Heart right ventricle (tissue), 16 donors: ENCODE measurements around the gene RAC3. TPM values are rescaled to one million over a fixed set of nuclear protein-coding genes. Genes with fewer than 3 reads are reported as not detected.

ENCODE experiments used
- ATAC-seq, 8 donors: fragments of 200-7000 bp; cut with Tn5 transposase; one replicate each; pipeline ENCODE4 v1.9.1; 2020; ENCODE audit warnings: mild to moderate bottlenecking in 8 of 8, moderate library complexity in 8 of 8, moderate number of reproducible peaks in 1 of 8
- DNase-seq, 2 donors: peaks; one replicate each; pipeline ENCODE4 v3.0.0-alpha.2; 2020
- H3K27ac ChIP-seq, 10 donors: fragments of 200-600 bp; sonication (generic) in 2 of 10; one replicate each; pipeline versions ENCODE4 v1.5.0 to v1.8.0; 2020 to 2022; ENCODE audit warnings: mild to moderate bottlenecking in 3 of 10
- H3K27me3 ChIP-seq, 7 donors: fragments of 200-600 bp; one replicate each; pipeline ENCODE4 v1.8.0; 2021 to 2022; ENCODE audit warnings: mild to moderate bottlenecking in 2 of 7
- H3K36me3 ChIP-seq, 9 donors: fragments of 200-600 bp; sonication (generic) in 1 of 9; one replicate each; pipeline versions ENCODE4 v1.5.0 to v1.8.0; 2020 to 2022; ENCODE audit warnings: mild to moderate bottlenecking in 2 of 9
- H3K4me1 ChIP-seq, 9 donors: fragments of 200-600 bp; sonication (generic) in 1 of 9; one replicate each; pipeline versions ENCODE4 v1.5.0 to v1.8.0; 2020 to 2022; ENCODE audit warnings: mild to moderate bottlenecking in 4 of 9
- H3K4me3 ChIP-seq, 10 donors: fragments of 200-600 bp; sonication (generic) in 2 of 10; one replicate each; pipeline versions ENCODE4 v1.5.0 to v1.8.0; 2020 to 2022; ENCODE audit warnings: mild to moderate bottlenecking in 7 of 10, moderate library complexity in 2 of 10
- H3K9me3 ChIP-seq, 11 donors: fragments of 200-600 bp in 10 of 11; sonication (generic) in 2 of 11; one replicate each; pipeline versions ENCODE4 v1.5.0 to v1.8.0; 2013 to 2022; ENCODE audit warnings: mild to moderate bottlenecking in 2 of 11, control low read depth in 1 of 11, moderate library complexity in 1 of 11
- WGBS, 2 donors: extraction: QIAGEN DNeasy Blood & Tissue Kit; methylation state at CpG; one replicate each; pipeline ENCODE4 v1.1.7; 2013; ENCODE audit warnings: inconsistent platforms in 1 of 2; 5-methylcytosine and 5-hydroxymethylcytosine counted together
- intact Hi-C, 10 donors: fragments of 100-400 bp; cut with DNase I; formaldehyde crosslinking; loops; one replicate each; pipeline versions ENCODE4 v1.11.1 to v1.14.2; 2022
- polyA plus RNA-seq, 2 donors: library from polyadenylated mRNA; stranded (reverse); fragments of 200-250 nt; gene quantifications; one replicate each; pipeline ENCODE4 v1.2.3, GENCODE V29; 2013
- total RNA-seq, 10 donors: library from RNA; stranded (reverse); fragmentation: NEBNext Ultra II Directional in 3 of 10; extraction: Animal tissue kit (Norgen Biotek cat#: 25700) in 3 of 10; gene quantifications; one replicate each; pipeline versions ENCODE4 v1.2.1 to v1.2.4, GENCODE V29; 2021 to 2023
- TF ChIP-seq, protein P1 (sequence below), 9 donors: fragments of 200-600 bp; sonication (generic) in 2 of 9; IDR thresholded peaks; one replicate each; pipeline versions ENCODE4 v1.5.0 to v1.8.0; 2021 to 2022; ENCODE audit warnings: antibody characterized with exemption in 9 of 9, mild to moderate bottlenecking in 5 of 9, moderate library complexity in 1 of 9
- donor health status: Arrhythmogenic right ventricular cardiomyopathy.
- donor health status: ischemic (EF 13 %, LVEDD 7.1; RV severe dilation, severe dysfunction).
- donor health status: healthy with polysubstance abuse.
- donor health status: DM: no; HTN: yes; CAD: no.
- donor health status: DM: no; HTN: no; CAD: no.
- donor health status: ischemic (EF 25% LVEDD 6.9; RV normal size, moderate dysfunction).
- donor health status: ischemic (EF 25% LVEDD 5.7; RV mildly dilated, moderate dysfunction).
- donor health status: healthy.
- donor health status: DM: yes; HTN: yes; CAD: no.
- donor health status: Ischemic cardiomyopathy.
- donor health status: ischemic (EF 35%, LVEDD 5.7; RV mildly dilated, moderate dysfunction).
- donor health status: nonischemic (EF 11% LVEDD 7.7; RV severe dilation, severe dysfunction).
- donor health status: DM: yes; HTN: yes; CAD: no.
- donor health status: PGD.
- donor health status: ischemic (EF 29% LVEDD 5.4; RV normal size, mild dysfunction).
- donor health status: nonischemic (EF 23%, LVEDD 6.1; RV moderate dilation, normal function).

RAC3 gene
- total and polyA plus RNA-seq, 12 donors: 0.82 to 3.3 (median 1.1) TPM

DNA sequence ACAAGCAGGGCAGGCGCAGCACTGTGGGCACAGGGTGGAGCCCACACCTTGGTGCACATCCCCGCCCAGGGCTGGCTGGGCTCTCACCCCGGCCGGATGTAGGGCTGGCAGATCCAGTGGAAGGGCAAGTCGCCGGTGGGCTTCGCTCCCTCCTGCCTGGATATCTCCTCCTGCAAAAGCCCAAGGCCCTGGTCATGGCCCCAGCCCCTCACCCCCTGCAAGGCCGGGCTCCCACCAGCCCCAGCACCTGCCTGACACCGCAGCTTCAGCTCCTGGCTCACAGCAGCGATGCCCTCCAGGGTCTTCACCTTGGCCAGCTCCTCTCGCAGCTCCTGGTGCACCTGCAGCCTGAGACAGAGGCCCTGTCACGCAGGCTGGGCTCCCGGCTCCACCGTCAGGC, 29.1 kb downstream of the RAC3 start:
- no peak overlapping the region for H3K27ac ChIP-seq
- WGBS, 2 donors: 87 to 88% methylated on average over 14 of the region's 14 CpGs
- H3K4me1 ChIP-seq: peaks cover 11 to 21% (median 15%) of the 10 kb centered on the region in 9 donors
- H3K27me3 ChIP-seq: no peaks in the 10 kb centered on the region
- TF ChIP-seq, protein P1, sequence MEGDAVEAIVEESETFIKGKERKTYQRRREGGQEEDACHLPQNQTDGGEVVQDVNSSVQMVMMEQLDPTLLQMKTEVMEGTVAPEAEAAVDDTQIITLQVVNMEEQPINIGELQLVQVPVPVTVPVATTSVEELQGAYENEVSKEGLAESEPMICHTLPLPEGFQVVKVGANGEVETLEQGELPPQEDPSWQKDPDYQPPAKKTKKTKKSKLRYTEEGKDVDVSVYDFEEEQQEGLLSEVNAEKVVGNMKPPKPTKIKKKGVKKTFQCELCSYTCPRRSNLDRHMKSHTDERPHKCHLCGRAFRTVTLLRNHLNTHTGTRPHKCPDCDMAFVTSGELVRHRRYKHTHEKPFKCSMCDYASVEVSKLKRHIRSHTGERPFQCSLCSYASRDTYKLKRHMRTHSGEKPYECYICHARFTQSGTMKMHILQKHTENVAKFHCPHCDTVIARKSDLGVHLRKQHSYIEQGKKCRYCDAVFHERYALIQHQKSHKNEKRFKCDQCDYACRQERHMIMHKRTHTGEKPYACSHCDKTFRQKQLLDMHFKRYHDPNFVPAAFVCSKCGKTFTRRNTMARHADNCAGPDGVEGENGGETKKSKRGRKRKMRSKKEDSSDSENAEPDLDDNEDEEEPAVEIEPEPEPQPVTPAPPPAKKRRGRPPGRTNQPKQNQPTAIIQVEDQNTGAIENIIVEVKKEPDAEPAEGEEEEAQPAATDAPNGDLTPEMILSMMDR (IDR thresholded peaks at IDR 0.05): no peak
- DNase-seq (no peak), ATAC-seq (no peak)
- intact Hi-C loops: no loop called here
- peaks cover under 1 to 86% (median 30%) of the 10 kb centered on the region in 9 donors for H3K36me3 ChIP-seq
- no peak overlapping the region for H3K4me3 ChIP-seq
- H3K9me3 ChIP-seq: no peaks in the 10 kb centered on the region

DNA sequence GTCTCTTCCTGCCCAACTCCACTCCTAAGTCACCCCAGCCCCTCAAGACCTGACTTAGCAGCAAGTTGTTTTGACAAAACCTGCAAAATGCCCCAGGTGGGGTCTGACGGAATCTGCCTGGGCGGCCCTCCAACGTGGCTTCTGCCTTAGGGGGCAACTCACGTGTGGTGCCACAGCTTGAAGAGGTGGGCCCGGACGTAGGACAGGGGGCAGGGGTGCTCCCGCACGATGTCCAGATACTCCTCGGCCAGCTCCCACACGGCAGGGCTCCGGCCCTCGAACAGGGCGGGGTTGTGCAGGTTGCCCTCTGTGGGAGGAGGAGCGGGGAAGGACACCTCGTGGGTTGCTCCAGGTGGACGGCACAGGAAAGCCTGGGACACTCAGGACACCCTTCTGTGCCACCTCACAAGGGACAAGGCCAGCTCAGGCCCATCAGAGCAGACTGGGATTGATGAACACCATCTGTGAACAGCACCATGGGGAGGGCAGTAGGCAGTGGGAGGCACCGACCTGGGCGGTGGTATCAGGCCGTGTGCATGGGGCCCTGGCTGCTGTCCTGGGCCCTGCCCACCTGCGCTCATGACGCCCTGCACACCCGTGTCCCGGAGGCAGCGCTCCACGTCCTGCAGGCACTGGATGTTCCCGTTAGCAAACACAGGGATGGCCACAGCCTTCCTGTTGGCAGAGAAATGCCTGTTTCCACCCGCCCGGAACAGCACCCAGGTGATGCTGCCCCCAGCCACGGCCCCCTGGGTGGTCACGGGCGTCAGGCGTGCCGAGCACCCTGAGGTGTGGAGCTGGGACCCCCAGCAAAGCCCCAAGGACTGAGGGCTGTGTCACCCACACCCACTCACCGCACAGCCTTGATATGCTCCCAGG, 29.8 kb downstream of the RAC3 start:
- intact Hi-C loops: no loop called here
- H3K4me1 ChIP-seq: peaks cover 15 to 26% (median 21%) of the 10 kb centered on the region in 9 donors
- no peak for ATAC-seq
- H3K9me3 ChIP-seq: no peaks in the 10 kb centered on the region
- no peak for DNase-seq
- TF ChIP-seq, protein P1 (IDR thresholded peaks at IDR 0.05): no peak
- peaks cover 0 to 79% (median 30%) of the 10 kb centered on the region in 9 donors for H3K36me3 ChIP-seq
- 89 to 90% methylated on average over 33 to 34 of the region's 34 CpGs for WGBS, 2 donors
- H3K27ac ChIP-seq: no peak overlapping the region
- no peaks in the 10 kb centered on the region for H3K27me3 ChIP-seq
- H3K4me3 ChIP-seq: no peak overlapping the region

DNA sequence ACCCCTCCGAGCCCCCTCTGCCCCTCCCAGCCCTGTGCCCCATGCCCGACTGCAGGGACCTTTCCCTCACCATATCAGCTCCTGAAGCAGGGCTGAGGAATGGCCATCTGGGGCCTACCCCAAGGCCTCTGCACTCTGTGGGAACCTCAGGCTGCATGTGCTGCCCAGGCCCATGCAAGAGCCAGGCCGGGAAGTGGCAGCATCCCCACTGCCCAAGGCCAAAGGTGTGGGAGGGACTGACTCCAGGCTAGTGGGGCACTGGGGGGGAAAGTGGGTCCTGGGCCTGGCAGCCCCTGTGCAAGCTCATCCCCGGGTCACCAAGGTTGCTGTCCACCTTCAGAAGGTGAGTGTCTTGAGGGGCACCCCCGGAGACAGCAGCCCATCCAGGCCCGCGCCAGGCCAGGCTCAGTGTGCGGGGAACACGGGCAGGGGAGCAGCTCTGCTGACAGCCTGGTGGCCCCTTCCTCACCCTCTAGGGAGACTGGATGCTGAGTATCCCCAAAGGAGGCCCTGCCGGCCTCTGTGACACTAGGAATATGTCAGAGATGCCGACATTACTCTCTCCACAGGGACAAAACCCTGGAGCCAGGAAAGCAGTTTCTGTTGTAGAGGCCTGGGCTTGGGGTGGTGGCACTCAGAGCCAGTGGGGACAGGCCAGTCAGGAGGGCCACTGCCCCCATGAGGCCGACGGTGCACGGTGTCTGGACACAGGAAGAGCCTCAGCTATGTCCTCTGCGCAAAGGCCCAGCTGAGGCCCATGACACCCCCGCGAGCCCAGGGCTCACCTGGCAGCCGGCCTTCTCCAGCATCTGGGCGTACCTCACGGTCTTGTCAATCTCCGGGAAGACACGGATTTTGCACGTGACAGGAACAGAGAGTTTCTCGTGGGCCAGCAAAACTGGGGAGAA, 30.9 kb downstream of the RAC3 start:
- ATAC-seq: no peak
- peaks cover 0 to 68% (median 26%) of the 10 kb centered on the region in 9 donors for H3K36me3 ChIP-seq

DNA sequence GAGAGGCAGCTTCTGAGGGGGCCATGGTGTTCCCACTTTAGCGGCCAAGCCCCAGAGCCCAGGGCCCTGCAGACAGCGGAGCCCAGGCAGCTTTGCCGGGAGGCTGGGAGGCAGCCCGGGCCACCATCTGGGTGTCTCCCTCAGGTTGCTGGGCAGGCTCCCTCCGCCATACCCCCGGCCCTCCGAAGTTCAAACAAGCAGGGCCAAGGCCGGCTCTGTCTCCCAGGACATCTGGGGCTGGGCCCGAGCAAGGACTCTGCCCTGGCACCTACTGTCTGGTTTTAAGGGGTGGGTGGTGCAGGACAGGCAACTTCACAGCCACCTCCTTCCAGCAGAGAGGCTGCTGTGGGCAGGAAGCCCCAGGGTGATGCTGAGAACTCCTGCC, 31.5 kb downstream of the RAC3 start:
- 92 to 95% methylated on average over 9 of the region's 9 CpGs for WGBS, 2 donors
- Histone ChIP-seq H3K4me3 (no peak overlapping the region), H3K27ac (no peak overlapping the region), H3K4me1 (peaks cover 17 to 31% (median 23%) of the 10 kb centered on the region in 9 donors), H3K9me3 (no peaks in the 10 kb centered on the region), H3K36me3 (peaks cover 0 to 62% (median 19%) of the 10 kb centered on the region in 9 donors), H3K27me3 (no peaks in the 10 kb centered on the region)
- TF ChIP-seq, protein P1 (IDR thresholded peaks at IDR 0.05): no peak
- intact Hi-C loops: no loop called here
- ATAC-seq: no peak
- peak in 1 of 2 donors; percentile 2 for DNase-seq

More for the DNA sequence above, 30.9 kb downstream of the RAC3 start:
- Histone ChIP-seq H3K4me3 (no peak overlapping the region), H3K4me1 (peaks cover 17 to 31% (median 23%) of the 10 kb centered on the region in 9 donors), H3K27ac (no peak overlapping the region), H3K9me3 (no peaks in the 10 kb centered on the region), H3K27me3 (no peaks in the 10 kb centered on the region)
- WGBS, 2 donors: 81 to 87% methylated on average over 24 of the region's 24 CpGs
- intact Hi-C loops: no loop called here
- DNase-seq: no peak
- TF ChIP-seq, protein P1 (IDR thresholded peaks at IDR 0.05): no peak
